ENCODE results near the gene PAAF1. TPM values are rescaled to one million over a fixed set of nuclear protein-coding genes. Genes with fewer than 3 reads are reported as not detected.

The PAAF1 gene
- total and polyA plus RNA-seq, 2 donors (not counting 1 experiment from before 2014, with no cell fraction given), result 9.2 to 17.5 TPM

GRCh38 chr11:73946798-73947458 is 70.1 kb downstream of the PAAF1 start:
- no peak overlapping the region for H3K9ac ChIP-seq (ENCODE audit: insufficient read depth, low read length)
- TF ChIP-seq EZH2 (IDR thresholded peaks at IDR 0.05; ENCODE audit: low read length, missing control alignments) (no peak), CTCF (conservative IDR thresholded peaks at IDR 0.05 in 1 of 2, IDR thresholded peaks at IDR 0.05 in 1 of 2; ENCODE audit: low read depth in 1 of 2, low read length in 2 of 2) (no peak)
- no peaks in the 10 kb centered on the region for H3K79me2 ChIP-seq (ENCODE audit: control insufficient read depth, insufficient read depth, low read length)
- no peaks in the 10 kb centered on the region for H3K9me3 ChIP-seq (ENCODE audit: control insufficient read depth, insufficient read depth, low read depth, low read length)
- H3K4me1 ChIP-seq (ENCODE audit: control insufficient read depth, extremely low read depth, insufficient read depth, low read length), result no peaks in the 10 kb centered on the region
- no peak overlapping the region for H3K4me2 ChIP-seq (ENCODE audit: extremely low read depth, insufficient read depth, low read length)
- no peak overlapping the region for H2AFZ ChIP-seq (ENCODE audit: low read length)
- H3K36me3 ChIP-seq (ENCODE audit: control insufficient read depth, insufficient read depth, low read length), result no peaks in the 10 kb centered on the region
- no peak for DNase-seq (ENCODE audit: low read depth in 2 of 2)
- H4K20me1 ChIP-seq (ENCODE audit: control insufficient read depth, extremely low read depth, insufficient read depth, low read length), result no peaks in the 10 kb centered on the region
- no peaks in the 10 kb centered on the region for H3K27me3 ChIP-seq (ENCODE audit: control insufficient read depth, insufficient read depth, low read length)
- H3K27ac ChIP-seq (ENCODE audit: insufficient read depth, low read length), result no peak overlapping the region
- no peak overlapping the region for H3K4me3 ChIP-seq (replicated peaks in 1 of 4; ENCODE audit: control extremely low read depth in 1 of 4, insufficient read depth in 1 of 4, low read depth in 3 of 4, low read length in 4 of 4)

- Histone ChIP-seq H3K27ac (ENCODE audit: insufficient read depth, low read length) (no peak overlapping the region), H2AFZ (ENCODE audit: low read length) (no peak overlapping the region), H3K9me3 (ENCODE audit: control insufficient read depth, insufficient read depth, low read depth, low read length) (no peaks in the 10 kb centered on the region), H3K4me2 (ENCODE audit: extremely low read depth, insufficient read depth, low read length) (no peak overlapping the region), H3K4me1 (ENCODE audit: control insufficient read depth, extremely low read depth, insufficient read depth, low read length) (no peaks in the 10 kb centered on the region), H4K20me1 (ENCODE audit: control insufficient read depth, extremely low read depth, insufficient read depth, low read length) (no peaks in the 10 kb centered on the region), H3K27me3 (ENCODE audit: control insufficient read depth, insufficient read depth, low read length) (no peaks in the 10 kb centered on the region), H3K36me3 (ENCODE audit: control insufficient read depth, insufficient read depth, low read length) (no peaks in the 10 kb centered on the region), H3K79me2 (ENCODE audit: control insufficient read depth, insufficient read depth, low read length) (no peaks in the 10 kb centered on the region), H3K9ac (ENCODE audit: insufficient read depth, low read length) (no peak overlapping the region), H3K4me3 (replicated peaks in 1 of 4; ENCODE audit: control extremely low read depth in 1 of 4, insufficient read depth in 1 of 4, low read depth in 3 of 4, low read length in 4 of 4) (no peak overlapping the region)
- no peak for TF ChIP-seq EZH2 (IDR thresholded peaks at IDR 0.05; ENCODE audit: low read length, missing control alignments)
- no peak for TF ChIP-seq CTCF (conservative IDR thresholded peaks at IDR 0.05 in 1 of 2, IDR thresholded peaks at IDR 0.05 in 1 of 2; ENCODE audit: low read depth in 1 of 2, low read length in 2 of 2)
- DNase-seq (ENCODE audit: low read depth in 2 of 2), result no peak
Measured at GRCh38 chr11:73949246-73949645, 72.4 kb downstream of the PAAF1 start.

- no peak overlapping the region for H3K4me2 ChIP-seq (ENCODE audit: extremely low read depth, insufficient read depth, low read length)
- H3K79me2 ChIP-seq (ENCODE audit: control insufficient read depth, insufficient read depth, low read length), result no peaks in the 10 kb centered on the region
- no peak overlapping the region for H3K9ac ChIP-seq (ENCODE audit: insufficient read depth, low read length)
- H3K27ac ChIP-seq (ENCODE audit: insufficient read depth, low read length), result no peak overlapping the region
- H2AFZ ChIP-seq (ENCODE audit: low read length), result no peak overlapping the region
- H3K4me3 ChIP-seq (replicated peaks in 1 of 4; ENCODE audit: control extremely low read depth in 1 of 4, insufficient read depth in 1 of 4, low read depth in 3 of 4, low read length in 4 of 4), result no peak overlapping the region
- DNase-seq (ENCODE audit: low read depth in 2 of 2), result no peak
- no peaks in the 10 kb centered on the region for H3K36me3 ChIP-seq (ENCODE audit: control insufficient read depth, insufficient read depth, low read length)
- no peaks in the 10 kb centered on the region for H4K20me1 ChIP-seq (ENCODE audit: control insufficient read depth, extremely low read depth, insufficient read depth, low read length)
- H3K4me1 ChIP-seq (ENCODE audit: control insufficient read depth, extremely low read depth, insufficient read depth, low read length), result no peaks in the 10 kb centered on the region
- TF ChIP-seq EZH2 (IDR thresholded peaks at IDR 0.05; ENCODE audit: low read length, missing control alignments) (no peak), CTCF (conservative IDR thresholded peaks at IDR 0.05 in 1 of 2, IDR thresholded peaks at IDR 0.05 in 1 of 2; ENCODE audit: low read depth in 1 of 2, low read length in 2 of 2) (no peak)
- H3K9me3 ChIP-seq (ENCODE audit: control insufficient read depth, insufficient read depth, low read depth, low read length), result no peaks in the 10 kb centered on the region
- no peaks in the 10 kb centered on the region for H3K27me3 ChIP-seq (ENCODE audit: control insufficient read depth, insufficient read depth, low read length)
Measured at GRCh38 chr11:73949912-73950311, 73.1 kb downstream of the PAAF1 start.
